GM12892 (cell line): ENCODE measurements around the gene NPPA.
A peak's percentile ranks its signal among the peaks of the same experiment; 100 is the strongest.

Experiments used
- DNase-seq: peaks from one replicate; pipeline ENCODE4 v3.0.0; 2011; ENCODE audit not compliant: insufficient read length
- FAIRE-seq: peaks from 2 replicates; lab custom pipeline; 2011; peaks lifted over from hg19 to GRCh38; lab: Jason Lieb, UNC
- POLR2A ChIP-seq: IDR thresholded peaks from 2 replicates; pipeline ENCODE4 v1.6.1; 2011; ENCODE audit warnings: low read depth, low read length, control low read depth
- POLR2AphosphoS5 ChIP-seq: IDR thresholded peaks from 2 replicates; pipeline ENCODE4 v1.6.1; 2011; ENCODE audit warnings: low read depth, low read length, control low read depth
- TAF1 ChIP-seq: IDR thresholded peaks from 2 replicates; pipeline ENCODE4 v1.6.1; 2011; ENCODE audit warnings: low read depth, mild to moderate bottlenecking, control low read depth, low read length, borderline replicate concordance

NPPA gene

GRCh38 chr1:11873395-11874257, 26.0 kb upstream of the NPPA start:
- DNase-seq (no peak), FAIRE-seq (no peak)
- TF ChIP-seq POLR2A (no peak), TAF1 (no peak), POLR2AphosphoS5 (no peak)

GRCh38 chr1:11872545-11872944, 25.0 kb upstream of the NPPA start:
- FAIRE-seq = no peak
- TF ChIP-seq POLR2AphosphoS5 = no peak
- no peak for TF ChIP-seq TAF1
- TF ChIP-seq POLR2A = no peak

DNA sequence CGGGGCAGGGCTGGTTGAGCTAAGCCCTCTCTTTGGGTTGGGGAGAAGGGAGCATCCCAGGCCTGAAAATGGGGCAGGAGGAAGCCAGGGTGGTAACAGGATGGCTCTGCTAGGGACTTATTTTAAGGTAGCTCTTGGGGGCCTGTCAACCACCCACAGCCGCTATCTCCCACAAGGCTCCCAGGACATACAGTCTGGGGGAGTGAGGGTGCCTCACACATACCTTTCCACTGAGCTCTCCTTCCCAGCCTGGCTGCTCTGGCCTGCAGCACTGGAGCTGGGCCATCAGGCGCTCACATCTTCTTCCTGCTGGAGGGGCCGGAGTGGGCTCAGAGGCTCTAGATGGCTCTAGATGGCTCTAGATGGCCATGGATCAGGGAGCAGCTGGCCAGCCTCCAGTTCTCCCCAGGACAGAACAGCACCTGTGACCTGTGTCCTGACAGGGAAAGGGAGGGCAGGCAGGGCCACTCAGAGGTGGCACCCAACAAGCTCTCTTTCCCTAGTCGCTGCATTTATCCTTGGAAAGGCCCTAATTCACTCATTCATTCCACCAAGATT, 22.1 kb upstream of the NPPA start:
- FAIRE-seq = no peak
- TF ChIP-seq POLR2A = no peak
- TF ChIP-seq TAF1 = no peak
- no peak for TF ChIP-seq POLR2AphosphoS5
- DNase-seq = no peak

More at GRCh38 chr1:11872545-11872944, 25.0 kb upstream of the NPPA start:
- DNase-seq = no peak

- DNase-seq (no peak), FAIRE-seq (no peak)
- no peak for TF ChIP-seq POLR2A
- TF ChIP-seq POLR2AphosphoS5 = no peak
- TF ChIP-seq TAF1 = no peak
These were observed 21.5 kb upstream of the NPPA start for GRCh38 chr1:11869104-11869503.

- no peak for TF ChIP-seq POLR2AphosphoS5
- TF ChIP-seq TAF1 = no peak
- no peak for TF ChIP-seq POLR2A
- FAIRE-seq = no peak
- DNase-seq = no peak
These were observed 20.9 kb upstream of the NPPA start for GRCh38 chr1:11868331-11868980.

DNA sequence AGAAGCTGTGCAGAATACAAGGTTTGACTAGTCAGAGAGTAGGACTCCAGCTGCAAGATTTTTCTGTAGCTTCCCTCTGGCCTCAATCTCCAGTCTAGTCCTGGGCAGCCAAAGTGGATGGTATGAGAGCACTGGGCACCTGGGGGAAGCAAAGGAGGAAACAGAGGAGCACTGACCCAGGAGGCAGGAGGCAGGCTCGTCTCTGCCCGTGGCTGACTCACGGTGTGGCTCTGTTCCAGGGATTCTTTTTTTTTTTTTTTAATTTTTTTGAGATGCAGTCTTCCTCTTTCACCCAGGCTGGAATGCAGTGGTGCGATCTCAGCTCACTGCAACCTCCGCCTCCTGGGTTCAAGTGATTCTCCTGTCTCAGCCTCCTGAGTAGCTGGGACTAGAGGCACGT, 15.3 kb upstream of the NPPA start:
- FAIRE-seq (no peak), DNase-seq (no peak)
- TF ChIP-seq POLR2A (no peak), POLR2AphosphoS5 (no peak), TAF1 (no peak)

GRCh38 chr1:11860587-11860986, 13.0 kb upstream of the NPPA start:
- no peak for DNase-seq
- FAIRE-seq = no peak
- no peak for TF ChIP-seq POLR2AphosphoS5
- TF ChIP-seq POLR2A = no peak
- no peak for TF ChIP-seq TAF1

- DNase-seq = no peak
- no peak for FAIRE-seq
- TF ChIP-seq POLR2A (no peak), TAF1 (no peak), POLR2AphosphoS5 (no peak)
These were observed 12.5 kb upstream of the NPPA start for GRCh38 chr1:11860083-11860482.

DNA sequence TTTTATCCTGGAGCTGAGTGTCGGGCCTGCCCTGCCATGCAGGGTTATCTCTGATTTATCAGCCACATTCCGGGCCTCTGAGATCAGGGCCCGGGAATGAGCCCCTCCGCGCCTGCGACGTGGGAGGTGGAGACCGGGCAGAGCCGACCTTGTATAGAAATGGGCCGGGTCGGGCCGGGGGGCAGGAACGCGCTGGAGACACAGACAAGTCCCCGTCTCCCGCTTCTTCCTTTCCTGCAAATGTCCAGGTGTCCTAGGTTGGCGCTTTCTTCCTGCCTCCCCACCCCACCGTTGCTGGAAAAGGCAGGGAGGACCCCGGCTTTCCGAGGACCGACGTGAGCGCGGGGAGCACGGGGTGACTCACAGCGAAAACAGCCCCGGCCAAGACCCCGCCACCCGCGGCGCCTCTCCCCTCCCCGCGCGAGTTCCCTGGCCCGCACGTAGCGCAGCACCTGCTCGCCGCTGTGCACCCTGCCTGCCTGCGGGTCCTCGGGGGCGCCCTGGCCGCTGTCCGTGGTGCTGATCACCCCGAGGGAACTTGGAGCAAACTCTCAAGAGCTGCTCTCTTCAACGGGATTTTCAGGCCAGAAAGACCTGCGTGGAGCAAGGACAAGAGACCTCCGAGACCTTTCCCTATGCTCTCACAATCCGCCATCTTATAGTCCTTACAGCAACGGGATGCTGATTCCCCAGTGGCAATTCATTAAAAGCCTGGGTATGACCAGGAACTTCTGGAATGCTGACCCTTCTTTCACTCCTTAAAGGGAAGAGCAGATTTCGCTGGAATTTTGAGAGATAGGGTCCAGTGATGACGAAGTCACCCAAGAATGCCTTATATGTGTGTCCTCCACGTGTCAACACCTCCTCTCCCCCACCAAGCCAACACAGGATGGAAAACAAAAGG, 11.6 kb upstream of the NPPA start:
- DNase-seq = peak; percentile 77
- no peak for TF ChIP-seq TAF1
- TF ChIP-seq POLR2AphosphoS5 = no peak
- no peak for TF ChIP-seq POLR2A
- no peak for FAIRE-seq

DNA sequence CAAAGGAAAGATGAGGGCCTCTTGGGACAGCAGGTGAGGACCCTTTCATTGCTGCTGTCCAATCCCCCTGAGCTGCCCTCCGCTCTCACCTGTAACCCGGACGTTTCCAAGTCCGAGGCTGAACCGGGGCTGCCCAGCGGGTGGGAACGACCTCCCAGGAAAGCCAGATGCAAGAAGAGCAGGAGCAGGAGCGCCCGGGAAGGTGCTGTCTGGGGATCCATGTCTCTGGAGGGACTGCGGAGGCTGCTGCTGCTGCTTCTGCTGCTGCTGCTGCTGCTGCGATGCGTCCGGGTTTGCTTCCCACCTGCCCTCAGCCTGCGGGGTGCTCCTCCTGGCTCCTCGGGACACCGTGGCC, 11.0 kb upstream of the NPPA start, which contains the start of gene NPPB:
Gene NPPB (minus strand): TSS at position 333 of the 355 bp plus-strand sequence. CDS start 112 bp downstream, at position 221.
- TF ChIP-seq TAF1 (no peak), POLR2AphosphoS5 (no peak), POLR2A (no peak)
- FAIRE-seq (no peak), DNase-seq (no peak)
